Astrocyte of the hippocampus (primary cell): Measurements from ENCODE around the gene ADAD1.
"Not testable (repeated sequence)": the region's sequence is repeated elsewhere in the genome, so short reads cannot be mapped to it uniquely, and the experiment has no call there.

Source experiments
- DNase-seq: peaks from one replicate; pipeline ENCODE4 v3.0.0; 2011; ENCODE audit warnings: low read depth, low spot score

Gene ADAD1

GRCh38 chr4:122378711-122379110, at the start of gene ADAD1:
TSS of gene ADAD1 (plus strand) at chr4:122379011. CDS start at chr4:122380070, 1,059 bp downstream.
- no peak for DNase-seq

GRCh38 chr4:122329876-122330565, 48.8 kb upstream of the ADAD1 start:
- peak; percentile 67 for DNase-seq

DNA sequence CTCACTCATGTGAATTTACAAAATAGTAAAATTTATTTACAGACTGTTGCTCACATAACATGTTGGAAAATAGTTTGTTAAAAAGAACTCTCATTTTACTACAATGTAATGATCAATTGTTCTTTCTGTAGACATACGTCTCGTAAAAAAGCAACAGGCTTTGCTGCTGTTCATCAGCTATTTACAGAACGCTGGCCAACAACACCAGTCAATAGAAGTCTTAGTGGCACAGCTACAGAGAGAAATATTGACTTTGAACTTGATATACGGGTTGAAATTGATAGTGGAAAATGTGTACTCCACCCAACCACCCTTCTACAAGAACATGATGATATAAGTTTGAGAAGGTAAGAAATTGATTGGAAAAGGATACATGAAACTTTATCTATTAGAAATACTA, 47.6 kb upstream of the ADAD1 start:
- no peak for DNase-seq

GRCh38 chr4:122334828-122335227, 44.0 kb upstream of the ADAD1 start:
- DNase-seq: no peak

DNA sequence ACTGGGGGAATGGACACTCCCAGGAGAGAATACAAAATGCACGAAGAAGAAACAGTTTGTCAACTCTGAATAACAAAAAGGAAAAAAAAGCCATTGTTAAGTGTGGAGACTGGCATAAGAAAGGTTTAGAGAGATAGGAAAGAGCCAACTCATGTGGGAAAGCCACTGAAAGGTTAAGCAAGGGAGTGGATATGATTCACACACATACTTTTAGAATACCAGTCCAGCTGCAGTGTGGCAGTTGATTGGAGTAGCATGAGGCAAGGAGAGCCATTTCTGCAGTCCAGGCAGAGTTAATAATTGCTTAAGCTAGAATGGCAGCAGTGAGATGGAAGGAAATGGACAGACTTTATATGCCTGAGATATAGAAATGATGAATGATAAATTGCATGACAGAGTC, 36.9 kb upstream of the ADAD1 start:
- DNase-seq: peak; percentile 76

DNA sequence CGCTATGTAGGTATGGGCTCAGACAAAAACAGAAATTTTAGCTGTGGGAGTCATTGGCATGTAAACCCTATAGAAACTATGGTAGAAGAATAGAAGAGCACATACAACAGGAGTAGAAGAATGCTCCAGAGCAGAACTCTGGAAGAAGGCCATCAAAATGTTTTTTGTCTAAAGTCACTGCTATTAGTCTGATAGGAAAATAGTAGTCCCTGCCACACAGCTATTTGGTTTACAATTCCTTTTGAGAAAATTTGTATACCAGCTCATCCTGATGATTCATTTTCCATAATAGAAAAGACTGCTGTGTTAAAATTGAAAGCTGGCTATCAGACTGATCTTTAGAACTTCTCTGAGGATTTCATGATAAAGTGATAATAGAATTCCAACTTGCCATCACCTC, 32.8 kb upstream of the ADAD1 start:
- peak; percentile 7 for DNase-seq

GRCh38 chr4:122346503-122346902, 32.3 kb upstream of the ADAD1 start:
- DNase-seq: no peak

DNA sequence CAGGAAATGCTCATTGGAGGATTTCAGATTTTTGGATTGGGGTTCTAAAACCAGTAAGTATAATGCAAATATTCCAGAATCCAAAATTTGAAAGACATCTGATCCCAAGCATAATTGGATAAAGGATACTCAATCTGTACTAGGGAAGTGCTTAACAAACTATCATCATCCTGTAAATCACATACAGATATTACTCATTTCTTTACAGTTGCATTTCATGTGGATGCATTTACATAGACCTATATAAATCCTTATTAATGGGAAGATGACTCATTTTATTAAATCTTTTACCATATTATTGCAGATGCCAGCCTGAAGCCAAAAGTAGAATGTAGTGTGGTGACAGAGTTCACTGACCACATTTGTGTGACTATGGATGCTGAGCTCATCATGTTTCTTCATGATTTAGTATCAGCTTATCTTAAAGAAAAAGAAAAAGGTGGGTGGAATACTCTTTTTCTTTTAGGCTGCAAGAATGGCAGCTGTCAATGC, 22.4 kb upstream of the ADAD1 start:
- no peak for DNase-seq

DNA sequence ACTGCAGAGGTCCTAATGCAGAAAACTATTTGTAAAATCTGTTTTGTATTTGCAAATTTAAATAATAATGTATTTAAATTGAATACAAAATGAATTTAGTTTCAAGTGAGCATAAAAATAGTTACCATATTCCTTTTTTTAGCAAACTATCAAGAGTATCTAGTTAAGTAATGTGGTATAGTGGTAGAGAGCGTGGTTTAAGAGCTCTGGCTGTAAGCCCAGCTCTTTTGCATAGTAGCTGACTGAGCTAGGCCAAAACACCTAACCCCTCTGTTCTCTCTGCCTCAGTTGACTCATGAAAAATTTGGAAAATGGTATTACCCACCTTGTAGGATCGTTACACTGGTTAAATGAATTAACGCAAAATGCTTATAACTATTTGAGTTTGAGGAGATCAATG, 18.1 kb upstream of the ADAD1 start:
- peak; percentile 17 for DNase-seq

- no peak for DNase-seq
Observed at GRCh38 chr4:122364700-122365404, 14.0 kb upstream of the ADAD1 start.

GRCh38 chr4:122368786-122369185, 10.0 kb upstream of the ADAD1 start:
- not testable (repeated sequence) for DNase-seq

DNA sequence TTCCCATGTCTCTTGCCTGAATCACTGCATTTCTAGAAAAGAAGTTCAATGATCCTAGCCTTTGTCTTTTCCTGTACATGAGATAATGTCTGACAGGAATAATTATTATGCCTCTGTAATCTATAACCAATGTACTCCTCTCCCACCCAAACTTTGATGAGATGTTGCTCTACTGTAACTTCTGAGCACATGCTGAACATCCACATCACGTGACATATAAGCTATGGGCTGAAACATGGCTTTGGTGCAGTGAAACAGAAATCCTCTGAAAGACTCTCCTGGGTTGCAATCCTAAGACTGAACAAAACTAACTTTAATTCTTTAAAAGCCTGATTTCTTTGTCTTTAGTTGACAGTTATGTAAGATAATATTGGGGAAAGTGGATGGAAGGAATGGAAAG, 1.5 kb upstream of the ADAD1 start:
- DNase-seq: no peak

- no peak for DNase-seq
Observed at GRCh38 chr4:122379239-122379638, 428 bp downstream of the ADAD1 start.

DNA sequence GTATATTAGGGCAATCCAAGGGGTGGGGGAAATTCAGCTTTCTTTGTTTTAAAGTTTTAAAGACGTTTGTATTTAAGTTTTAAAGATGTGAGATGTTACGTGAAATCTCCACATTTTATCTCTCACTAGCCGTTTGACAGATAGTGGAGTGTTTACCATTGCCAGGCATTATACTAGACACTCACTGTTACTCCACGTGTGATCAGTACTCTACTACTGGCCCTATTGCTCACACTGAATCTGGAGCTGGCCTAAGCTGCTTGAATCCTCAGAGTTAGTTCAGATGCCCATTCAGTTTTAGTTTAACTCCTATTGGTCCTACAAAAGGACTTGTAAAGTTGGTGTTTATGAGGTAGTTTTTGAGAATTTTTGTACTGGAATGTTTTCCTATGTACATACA, 4.5 kb downstream of the ADAD1 start:
- DNase-seq: no peak

DNA sequence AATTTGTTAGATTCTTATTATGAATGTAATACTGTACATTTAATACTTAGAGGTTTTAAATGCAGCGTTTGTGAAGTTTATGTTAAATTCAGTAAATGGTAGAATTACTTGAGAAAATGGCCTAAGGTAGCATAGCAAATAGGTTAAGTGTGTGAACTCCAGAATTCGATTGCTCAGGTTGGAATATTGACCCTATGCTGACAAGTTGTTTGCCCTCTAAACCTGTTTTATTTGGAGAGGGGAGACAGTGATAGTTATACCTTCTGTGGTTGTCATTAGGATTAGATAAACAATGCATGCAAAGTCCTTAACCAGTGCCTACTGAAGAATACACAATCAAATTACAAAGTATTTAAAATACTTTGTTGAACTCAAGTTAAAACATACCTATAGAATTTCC, 5.4 kb downstream of the ADAD1 start:
- DNase-seq: no peak

DNA sequence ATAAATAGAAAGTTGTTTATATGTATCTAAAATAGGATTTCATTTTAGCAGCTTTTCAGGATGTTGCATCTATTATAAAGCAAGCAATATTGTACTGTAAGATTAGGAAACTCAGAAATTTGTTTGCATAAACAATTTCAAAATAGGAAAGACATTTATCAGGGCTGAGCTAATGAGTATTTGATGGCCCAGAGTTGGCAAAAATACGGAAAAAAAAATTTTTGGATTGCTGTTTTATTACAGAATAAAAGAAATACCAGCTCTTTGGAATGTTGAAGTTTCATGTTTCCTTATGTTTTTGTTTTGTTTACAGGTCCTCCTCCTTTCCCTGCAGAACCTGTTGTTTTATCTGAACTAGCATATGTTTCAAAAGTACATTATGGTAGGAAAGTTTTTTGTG, 14.5 kb downstream of the ADAD1 start:
- no peak for DNase-seq

GRCh38 chr4:122403861-122404260, 25.1 kb downstream of the ADAD1 start:
- DNase-seq: no peak

GRCh38 chr4:122412547-122412946, 33.7 kb downstream of the ADAD1 start:
- DNase-seq: no peak

- peak; percentile 5 for DNase-seq
Observed at GRCh38 chr4:122423246-122423645, 44.4 kb downstream of the ADAD1 start.

GRCh38 chr4:122431351-122431750, 52.5 kb downstream of the ADAD1 start:
- no peak for DNase-seq

DNA sequence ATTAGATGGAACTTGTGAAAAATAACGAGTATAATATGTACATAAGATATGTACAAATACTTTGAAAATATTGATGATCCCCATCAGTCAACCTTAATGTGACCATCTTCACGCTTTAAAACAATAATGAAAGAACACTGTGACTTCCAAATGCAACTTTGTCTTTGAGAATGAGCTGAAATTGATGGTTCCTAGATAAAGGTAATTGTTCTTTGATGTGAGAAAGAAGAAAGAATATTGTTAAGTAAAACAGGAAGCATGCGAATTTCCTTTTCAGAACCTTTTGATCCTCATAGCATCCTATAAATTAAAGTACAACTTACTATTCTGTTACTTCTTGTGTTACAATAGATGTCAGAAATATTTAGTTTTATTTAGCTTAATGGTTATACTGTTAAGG, 55.5 kb downstream of the ADAD1 start:
- no peak for DNase-seq

GRCh38 chr4:122450847-122451246, 72.0 kb downstream of the ADAD1 start:
- DNase-seq: peak; percentile 7

GRCh38 chr4:122453384-122453995, 74.7 kb downstream of the ADAD1 start:
- DNase-seq: peak; percentile 1
